ENCODE measurements around the gene GIPC2.

GIPC2 gene

GRCh38 chr1:78153092-78153736 is 107.4 kb downstream of the GIPC2 start:
- DNase-seq: no peak

- no peak for DNase-seq
Observed at GRCh38 chr1:78155121-78155520, 109.4 kb downstream of the GIPC2 start.

- no peak for DNase-seq
Observed at GRCh38 chr1:78156805-78157521, 111.2 kb downstream of the GIPC2 start.

- no peak for DNase-seq
Observed at GRCh38 chr1:78165816-78166215, 120.0 kb downstream of the GIPC2 start.

- no peak for DNase-seq
Observed at GRCh38 chr1:78168306-78168705, 122.5 kb downstream of the GIPC2 start.

GRCh38 chr1:78170859-78171258 is 125.1 kb downstream of the GIPC2 start:
- DNase-seq: no peak

GRCh38 chr1:78171736-78172590 is 126.2 kb downstream of the GIPC2 start:
- DNase-seq: no peak

GRCh38 chr1:78176448-78176847 is 130.7 kb downstream of the GIPC2 start:
- no peak for DNase-seq

- DNase-seq: no peak
Observed at GRCh38 chr1:78177708-78178270, 132.0 kb downstream of the GIPC2 start.

GRCh38 chr1:78178816-78179215 is 133.1 kb downstream of the GIPC2 start:
- no peak for DNase-seq

GRCh38 chr1:78184460-78185072 is 138.8 kb downstream of the GIPC2 start:
- DNase-seq: no peak

Data from activated CD4-positive, alpha-beta T cell treated with anti-CD3 and anti-CD28 coated beads, Interleukin-2, amount 50 U/mL, for 4 hours (primary cell).